ENCODE results near the gene CRYZL1.
"Not testable (repeated sequence)": the region's sequence is repeated elsewhere in the genome, so short reads cannot be mapped to it uniquely, and the experiment has no call there.

The CRYZL1 gene

GRCh38 chr21:33626151-33626550 is 15.4 kb downstream of the CRYZL1 start:
- not testable (repeated sequence) for DNase-seq (ENCODE audit: low spot score)

GRCh38 chr21:33622253-33622652 is 19.3 kb downstream of the CRYZL1 start:
- no peak for DNase-seq (ENCODE audit: low spot score)

DNA sequence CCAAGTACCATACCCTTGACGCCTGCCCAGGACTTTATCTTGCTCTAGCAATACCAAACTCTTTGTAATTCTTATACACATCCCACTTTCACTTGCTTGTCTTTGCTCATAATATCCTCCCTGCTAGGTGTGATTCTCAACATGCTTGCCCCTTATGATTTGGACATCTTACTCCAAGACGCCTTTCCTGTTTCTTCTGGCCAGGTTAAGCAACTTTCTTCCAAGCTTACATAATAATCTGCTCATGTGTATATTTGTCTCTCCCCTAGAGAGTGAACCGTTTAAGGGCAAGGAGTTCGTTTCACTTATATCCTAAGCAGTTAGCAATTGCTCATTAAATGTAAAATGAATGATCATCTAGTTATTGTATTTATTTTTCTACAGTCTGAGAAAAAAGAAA is 21.8 kb downstream of the CRYZL1 start:
- no peak for DNase-seq (ENCODE audit: low spot score)

DNA sequence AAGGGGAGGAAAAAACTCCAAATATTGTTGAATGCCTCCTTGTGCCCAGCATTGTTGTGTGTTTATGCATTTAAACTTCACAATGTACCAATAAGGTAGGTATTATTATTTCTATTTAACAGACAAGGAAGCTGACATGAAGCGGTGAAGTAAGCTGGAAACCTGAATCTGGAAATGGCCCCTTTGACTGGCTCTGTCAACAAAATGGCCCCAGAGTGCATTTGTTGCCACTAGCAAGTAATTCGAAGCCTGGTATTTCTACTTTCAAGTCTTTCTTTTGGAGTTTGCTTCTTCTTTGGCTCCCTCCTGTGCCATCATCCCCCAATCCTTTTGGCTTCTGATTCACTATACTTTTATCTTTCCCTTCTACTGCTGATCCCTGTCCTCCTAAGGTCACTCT is 23.1 kb downstream of the CRYZL1 start:
- DNase-seq (ENCODE audit: low spot score), result no peak

- DNase-seq (ENCODE audit: low spot score), result not testable (repeated sequence)
Observed at GRCh38 chr21:33617565-33617964, 24.0 kb downstream of the CRYZL1 start.

DNA sequence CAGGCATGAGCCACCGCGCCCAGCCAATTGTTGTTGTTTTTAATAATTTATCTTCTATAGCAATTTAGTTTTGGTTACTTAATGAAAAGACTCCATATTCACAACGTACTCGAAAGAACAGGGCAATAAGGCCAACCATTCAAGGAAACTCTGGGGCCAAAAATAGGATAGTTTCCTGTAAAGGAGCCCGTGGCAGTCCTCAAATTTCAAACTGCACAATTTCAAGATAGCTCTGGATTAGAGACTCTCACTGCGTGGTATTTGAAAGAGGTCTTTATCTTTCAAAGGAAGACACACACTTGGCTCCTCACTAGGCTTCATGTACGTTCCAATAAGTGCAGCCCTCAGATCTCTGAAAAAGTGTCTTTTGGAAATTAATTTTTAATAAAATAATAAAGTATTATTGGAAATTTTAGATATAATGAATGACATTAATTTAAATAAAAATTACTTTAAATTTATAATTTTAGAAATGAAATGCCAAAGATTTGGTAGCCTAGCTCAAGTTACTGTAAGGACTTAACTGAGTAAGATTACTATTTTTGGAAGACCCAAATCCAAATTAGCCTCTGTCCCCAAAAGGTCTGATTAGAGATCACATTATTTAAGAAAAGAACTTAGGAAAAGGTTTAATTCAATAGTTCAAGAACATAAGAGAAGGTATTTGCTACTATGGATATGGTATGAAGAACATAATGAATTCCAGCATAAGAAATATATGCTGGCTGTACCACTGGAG is 30.4 kb downstream of the CRYZL1 start:
- DNase-seq (ENCODE audit: low spot score), result no peak

- DNase-seq (ENCODE audit: low spot score), result no peak
Observed at GRCh38 chr21:33608559-33608958, 33.0 kb downstream of the CRYZL1 start.

GRCh38 chr21:33598051-33598450 is 43.5 kb downstream of the CRYZL1 start:
- no peak for DNase-seq (ENCODE audit: low spot score)

GRCh38 chr21:33588485-33589335 is 52.8 kb downstream of the CRYZL1 start, which contains the start of gene DONSON:
TSS of gene DONSON (minus strand) at chr21:33588684. CDS start at chr21:33588641, 43 bp downstream.
- peak; percentile 94 for DNase-seq (ENCODE audit: low spot score)

DNA sequence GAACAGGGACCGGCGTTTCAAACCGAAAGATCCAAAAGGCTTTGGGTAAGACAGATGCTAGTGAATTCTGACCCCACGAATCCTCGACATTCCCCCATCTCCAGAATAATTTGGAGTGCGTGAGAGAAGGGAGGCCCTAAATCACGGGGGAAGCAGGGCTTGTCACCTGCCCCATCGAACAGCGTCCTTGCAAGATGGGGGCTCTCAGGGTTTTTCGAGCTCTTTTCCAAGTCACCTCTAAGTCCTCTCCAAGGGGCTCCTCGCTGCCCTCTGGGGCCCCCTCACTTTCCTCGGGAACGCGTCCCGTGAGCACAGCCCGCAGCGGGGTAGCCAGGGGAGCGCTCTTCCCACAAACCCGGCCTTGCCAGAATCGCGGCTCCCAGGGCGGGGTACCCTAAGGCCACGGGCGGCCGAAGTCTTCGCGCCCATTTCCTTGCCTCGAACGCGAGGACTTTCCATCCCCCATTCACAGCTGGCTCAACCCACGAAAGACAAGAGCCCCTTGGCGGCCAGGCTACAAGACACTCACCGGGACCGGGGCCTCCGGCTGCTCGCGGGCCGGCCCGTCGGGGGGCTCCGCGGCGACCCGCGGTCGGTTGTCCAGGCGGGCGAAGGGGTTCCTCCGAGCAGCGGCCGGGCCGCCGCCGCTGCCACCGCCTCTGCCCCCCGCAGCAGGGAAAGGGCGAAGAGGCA is 53.6 kb downstream of the CRYZL1 start:
- peak; percentile 19 for DNase-seq (ENCODE audit: low spot score)

DNA sequence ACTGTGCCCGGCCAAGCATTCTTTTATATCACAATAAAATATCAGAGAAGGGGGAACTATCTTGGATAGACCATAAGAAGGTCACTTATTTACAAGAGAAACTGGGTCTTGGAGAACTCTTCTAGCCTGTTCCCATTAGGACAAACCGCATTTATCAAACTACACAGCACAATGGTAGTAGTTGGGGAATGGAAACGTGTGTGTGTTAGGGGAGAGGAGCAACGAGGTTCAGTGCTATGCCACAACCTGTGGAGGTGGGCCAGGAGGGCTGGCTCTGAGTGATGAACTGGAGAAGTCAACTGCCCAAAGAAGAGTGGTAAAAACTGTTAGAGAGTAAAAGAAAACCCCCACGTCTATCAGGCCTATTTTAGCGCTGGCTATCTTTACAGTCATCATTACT is 54.6 kb downstream of the CRYZL1 start:
- DNase-seq (ENCODE audit: low spot score), result no peak

- no peak for DNase-seq (ENCODE audit: low spot score)
Observed at GRCh38 chr21:33584455-33584854, 57.1 kb downstream of the CRYZL1 start.

DNA sequence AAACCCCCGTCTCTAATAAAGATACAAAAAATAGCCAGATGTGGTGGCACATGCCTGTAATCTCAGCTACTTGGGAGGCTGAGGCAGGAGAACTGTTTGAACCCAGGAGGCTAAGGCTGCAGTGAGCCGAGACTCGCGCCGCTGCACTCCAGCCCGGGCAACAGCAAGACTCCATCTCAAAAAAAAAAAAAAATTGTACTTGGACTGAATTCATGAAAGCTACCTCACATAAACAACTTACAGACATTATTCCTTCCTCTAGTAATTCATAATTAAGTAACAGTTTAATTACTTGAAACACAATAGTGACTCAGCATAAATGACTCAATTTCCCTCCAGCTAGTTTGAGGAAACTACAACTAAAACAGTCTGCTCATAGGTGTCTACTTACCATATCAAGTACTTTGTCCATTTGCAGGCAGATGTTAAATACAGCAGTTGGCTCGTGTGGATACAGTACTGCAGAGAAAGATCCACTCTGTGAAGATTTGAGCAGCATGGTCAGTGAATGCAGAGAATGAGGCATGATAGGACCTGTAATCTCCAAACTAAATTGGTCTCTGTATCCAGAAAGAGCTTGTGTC is 62.5 kb downstream of the CRYZL1 start:
- no peak for DNase-seq (ENCODE audit: low spot score)

DNA sequence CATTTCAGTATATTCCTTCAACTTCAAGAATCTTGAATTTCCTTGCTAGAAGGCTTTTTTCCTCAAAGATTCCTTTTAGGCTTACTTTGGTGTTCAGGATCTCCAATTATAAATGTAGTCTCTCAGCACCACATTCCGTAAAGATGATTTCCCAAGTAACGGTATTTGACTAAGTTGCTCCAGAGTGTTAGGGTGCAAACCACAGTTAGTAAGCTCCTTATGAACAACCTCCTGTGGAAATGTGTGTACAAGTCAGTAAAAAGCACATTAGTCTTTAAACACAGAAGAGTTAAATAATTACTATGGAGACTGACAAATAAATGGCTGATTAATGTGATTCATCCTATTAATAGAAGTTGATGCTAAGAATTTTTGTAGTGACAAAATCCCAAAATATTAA is 63.3 kb downstream of the CRYZL1 start:
- DNase-seq (ENCODE audit: low spot score), result no peak

GRCh38 chr21:33576741-33577141 is 64.8 kb downstream of the CRYZL1 start:
- not testable (repeated sequence) for DNase-seq (ENCODE audit: low spot score)

DNA sequence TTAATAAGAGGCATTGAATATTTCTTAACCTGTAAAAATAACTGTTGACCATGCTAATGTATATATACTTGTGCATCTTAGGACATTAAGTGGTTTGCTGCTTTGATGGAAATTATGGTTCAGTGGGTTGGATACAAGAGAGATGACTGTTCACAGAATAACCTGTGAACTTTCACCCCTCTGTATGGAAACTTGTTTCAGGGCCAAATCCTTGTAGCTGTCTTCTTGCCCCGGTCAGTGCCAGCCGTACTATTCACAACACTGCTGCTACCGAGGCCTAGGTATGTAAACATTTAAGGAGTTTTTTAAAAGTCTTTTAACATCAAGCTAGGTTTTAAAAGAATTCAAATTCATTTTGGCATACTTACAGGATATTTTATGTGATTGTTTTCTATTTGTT is 69.2 kb downstream of the CRYZL1 start:
- no peak for DNase-seq (ENCODE audit: low spot score)

GRCh38 chr21:33569991-33570390 is 71.5 kb downstream of the CRYZL1 start:
- no peak for DNase-seq (ENCODE audit: low spot score)

DNA sequence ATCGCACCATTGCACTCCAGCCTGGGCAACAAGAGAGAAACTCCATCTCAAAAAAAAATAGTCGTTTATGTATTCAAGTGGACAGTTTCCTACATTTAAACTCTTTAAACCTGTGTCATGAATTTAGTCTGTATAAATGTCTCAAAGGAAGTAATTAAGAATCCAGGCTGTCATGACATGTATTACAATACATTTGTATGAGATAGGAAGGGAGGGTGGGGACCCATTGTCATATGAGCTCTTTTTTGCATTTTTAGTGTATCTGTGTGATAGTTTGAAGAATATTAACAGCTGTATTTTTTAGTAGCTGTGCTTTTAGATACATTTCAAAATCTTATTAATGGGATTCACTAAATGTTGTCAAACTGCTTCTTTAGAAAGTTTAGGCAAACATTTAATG is 73.1 kb downstream of the CRYZL1 start:
- no peak for DNase-seq (ENCODE audit: low spot score)

GRCh38 chr21:33567914-33568313 is 73.6 kb downstream of the CRYZL1 start:
- DNase-seq (ENCODE audit: low spot score), result no peak

DNA sequence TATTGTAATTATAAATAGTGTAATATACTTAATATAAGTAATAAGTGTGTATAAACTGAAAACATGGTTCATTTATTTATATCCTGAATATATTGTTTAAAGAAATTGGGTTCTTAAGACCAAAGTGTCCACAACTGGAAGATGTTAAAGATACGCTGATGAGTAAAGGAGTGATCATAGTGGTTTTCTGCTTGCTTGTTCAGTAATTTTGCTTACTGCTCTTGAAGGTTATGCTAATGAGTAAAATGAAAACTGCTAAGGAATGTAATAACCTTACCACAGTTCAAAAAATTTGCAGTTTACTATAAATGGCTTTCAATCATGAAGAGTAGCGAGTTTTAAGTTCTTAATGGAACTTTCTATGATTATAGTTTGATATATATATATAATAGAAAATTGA is 75.0 kb downstream of the CRYZL1 start:
- DNase-seq (ENCODE audit: low spot score), result no peak

DNA sequence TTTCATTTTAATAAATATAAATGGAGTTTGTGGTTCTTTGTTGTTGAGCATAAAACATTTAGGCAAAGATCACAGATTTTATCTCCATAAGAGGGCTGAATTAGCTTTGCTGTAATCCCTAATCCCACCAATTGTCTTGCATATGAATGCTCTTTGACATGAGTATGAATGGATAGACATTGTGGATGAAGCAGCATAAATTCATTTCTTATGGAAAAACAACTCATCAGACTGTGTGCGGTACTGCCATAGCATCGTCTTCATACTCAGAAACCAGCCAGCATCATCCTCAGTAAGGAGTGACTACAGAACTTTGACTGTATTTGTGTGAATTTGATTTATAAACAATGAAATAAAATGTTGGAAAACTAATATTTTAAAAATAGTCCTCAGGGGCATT is 79.2 kb downstream of the CRYZL1 start:
- DNase-seq (ENCODE audit: low spot score), result no peak

GRCh38 chr21:33561373-33561772 is 80.2 kb downstream of the CRYZL1 start:
- DNase-seq (ENCODE audit: low spot score), result no peak
